HuH-7.5 (cell line): ENCODE measurements around the gene ABCF1.

Experiments
- DNase-seq: peaks from one replicate; pipeline ENCODE4 v3.0.0; 2011; ENCODE audit warnings: low spot score

ABCF1 gene

DNA sequence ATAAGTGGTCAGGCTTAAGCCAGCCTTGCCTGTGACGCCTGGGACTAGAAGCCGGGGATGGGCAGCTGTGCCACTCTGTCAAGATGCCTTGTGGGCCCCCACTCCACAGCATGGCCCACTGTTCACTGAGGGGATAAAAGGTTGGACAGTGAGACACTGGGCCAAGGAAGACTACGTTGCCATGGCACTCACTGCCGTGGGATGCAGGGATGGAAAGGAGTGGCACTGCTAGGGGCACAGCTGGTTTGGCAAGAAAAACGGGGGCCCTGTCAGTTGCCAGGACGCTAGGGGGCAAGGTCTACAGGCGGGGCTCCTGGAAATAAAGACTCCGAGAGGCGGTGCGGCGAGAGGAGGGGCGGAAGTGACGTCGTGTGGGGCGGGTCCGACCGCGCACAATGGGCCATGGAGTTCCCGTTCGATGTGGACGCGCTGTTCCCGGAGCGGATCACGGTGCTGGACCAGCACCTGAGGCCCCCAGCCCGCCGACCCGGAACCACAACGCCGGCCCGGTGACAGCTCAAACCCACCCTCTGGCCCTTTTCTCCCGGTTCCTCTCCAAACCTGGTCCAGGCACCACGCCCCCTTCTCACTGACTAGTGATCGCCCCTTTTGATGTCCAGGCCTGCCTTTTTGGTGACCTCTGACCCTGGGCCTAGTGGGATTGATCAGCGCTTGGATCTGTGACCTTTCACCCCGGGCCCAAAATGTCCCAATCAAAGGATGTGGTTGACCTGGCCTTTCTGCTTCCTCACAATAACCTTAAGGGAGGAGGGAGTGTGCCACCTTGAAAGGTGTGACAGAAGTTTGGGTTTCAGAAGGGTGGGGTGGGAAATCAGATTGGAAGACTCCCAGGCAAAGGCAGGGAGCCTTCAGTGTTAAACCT is 55.5 kb downstream of the ABCF1 start, which contains the start of gene ATAT1:
ATAT1 (plus strand) TSS at position 391 of the 883 bp plus-strand sequence.
- DNase-seq, result no peak

DNA sequence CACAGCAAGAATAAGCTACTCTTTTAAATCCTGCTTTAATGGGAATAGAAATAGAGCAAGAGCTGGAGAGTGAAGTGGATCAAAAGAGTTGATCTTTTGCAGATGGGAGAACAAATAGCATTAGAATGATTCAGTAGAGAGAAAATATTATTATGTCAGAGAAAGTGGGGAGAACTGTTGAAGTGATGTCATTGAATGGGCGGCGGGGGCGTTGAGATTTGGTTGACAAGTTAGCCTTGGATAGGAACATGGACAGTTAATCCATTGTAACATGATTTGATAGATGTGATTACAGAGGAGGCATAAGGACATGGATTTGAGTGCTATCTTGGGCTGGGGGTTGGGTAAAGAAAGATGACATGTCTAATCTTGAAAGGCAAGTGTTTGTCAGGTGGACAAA is 64.6 kb downstream of the ABCF1 start:
- no peak for DNase-seq

DNA sequence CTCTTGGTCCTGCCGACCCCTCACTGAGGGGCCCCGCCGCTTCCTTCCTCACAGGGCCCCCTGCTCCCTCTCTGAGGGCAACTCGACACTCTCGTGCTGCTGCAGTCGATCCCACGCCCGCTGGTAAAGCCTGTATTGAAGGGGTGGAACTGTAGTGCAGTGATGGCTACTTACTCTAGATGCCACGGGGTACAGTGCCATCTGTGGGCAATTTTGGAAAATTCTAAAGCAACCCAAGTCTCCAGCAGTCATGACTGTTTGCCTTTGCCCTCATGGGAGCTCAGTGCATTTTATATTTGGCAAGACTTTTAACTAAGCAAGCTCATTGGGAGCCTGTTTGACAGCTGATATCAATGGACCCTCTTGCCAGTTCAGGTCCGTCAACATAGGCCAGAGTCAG is 69.2 kb downstream of the ABCF1 start:
- DNase-seq, result no peak

DNA sequence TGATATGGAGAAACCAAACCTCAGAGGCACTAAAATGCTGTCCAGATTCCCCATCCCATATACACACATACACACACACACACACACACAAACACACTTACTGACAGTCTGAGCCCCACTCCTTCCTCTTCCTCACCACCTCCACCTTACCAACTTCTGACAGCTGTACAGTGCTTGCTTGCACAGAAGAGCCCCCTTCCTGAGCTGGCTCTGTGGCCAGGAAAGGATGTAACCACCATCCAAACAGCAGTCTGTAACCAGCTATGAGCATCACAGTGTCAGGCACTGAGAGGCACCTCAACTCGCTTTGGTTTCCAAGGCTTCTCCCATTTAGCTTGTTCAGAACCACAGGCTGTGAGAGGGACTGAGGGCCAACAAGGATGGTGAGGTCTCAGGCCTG is 69.8 kb downstream of the ABCF1 start:
- no peak for DNase-seq
